ENCODE measurements around the gene COL6A3. TPM values are rescaled to one million over a fixed set of nuclear protein-coding genes. Genes with fewer than 3 reads are reported as not detected.

Gene COL6A3
- total and polyA plus RNA-seq, 7 donors = 15.5 to 75.2 (median 59.1) TPM

DNA sequence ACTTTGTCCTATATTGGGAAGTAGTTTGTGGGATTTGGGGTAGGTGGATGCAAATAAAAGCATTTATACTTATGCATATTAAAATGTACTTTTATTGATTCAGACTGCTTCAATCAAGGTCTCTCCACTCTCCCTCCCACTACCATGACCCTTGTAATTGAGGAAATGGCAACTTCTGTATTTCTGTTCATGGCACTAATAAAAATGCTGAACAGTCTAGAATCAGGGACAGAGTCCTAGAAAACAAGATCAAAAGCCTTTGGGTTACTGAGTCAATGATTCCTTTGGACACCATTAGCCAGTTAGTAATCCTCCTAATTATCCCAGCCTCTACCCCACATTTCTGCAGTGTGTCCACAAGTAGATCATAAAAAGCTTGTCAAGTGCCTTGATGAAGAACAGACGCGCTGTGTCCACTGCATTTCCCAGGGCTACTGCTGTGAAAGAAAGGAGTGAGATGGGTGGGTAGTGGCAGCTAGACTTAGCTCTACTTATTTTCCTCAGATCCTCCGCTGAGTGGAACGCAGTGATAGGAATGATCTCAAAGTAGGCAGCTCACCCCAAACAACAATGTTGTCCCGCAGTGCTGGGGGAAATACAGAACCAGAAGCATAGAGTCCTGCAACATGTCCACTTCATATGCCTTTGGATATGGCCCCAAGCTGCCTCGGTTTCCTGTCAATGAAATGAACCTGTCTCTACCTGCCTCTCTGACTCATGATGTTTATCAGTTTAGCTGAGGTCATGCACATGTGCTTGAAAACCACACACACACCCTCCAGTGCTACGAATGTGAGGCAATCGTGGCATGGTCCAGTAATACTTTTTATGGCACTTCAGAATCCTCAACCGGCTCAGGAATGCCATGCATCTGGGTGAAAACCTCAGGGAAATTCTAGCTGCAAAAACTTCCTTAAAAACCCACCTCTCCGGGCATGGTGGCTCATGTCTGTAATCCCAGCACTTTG is 115.5 kb downstream of the COL6A3 start:
- no peak overlapping the region for H3K4me3 ChIP-seq
- DNase-seq (no peak), ATAC-seq (peak in 2 of 4 donors; percentile 39 to 59)
- TF ChIP-seq, protein P1, sequence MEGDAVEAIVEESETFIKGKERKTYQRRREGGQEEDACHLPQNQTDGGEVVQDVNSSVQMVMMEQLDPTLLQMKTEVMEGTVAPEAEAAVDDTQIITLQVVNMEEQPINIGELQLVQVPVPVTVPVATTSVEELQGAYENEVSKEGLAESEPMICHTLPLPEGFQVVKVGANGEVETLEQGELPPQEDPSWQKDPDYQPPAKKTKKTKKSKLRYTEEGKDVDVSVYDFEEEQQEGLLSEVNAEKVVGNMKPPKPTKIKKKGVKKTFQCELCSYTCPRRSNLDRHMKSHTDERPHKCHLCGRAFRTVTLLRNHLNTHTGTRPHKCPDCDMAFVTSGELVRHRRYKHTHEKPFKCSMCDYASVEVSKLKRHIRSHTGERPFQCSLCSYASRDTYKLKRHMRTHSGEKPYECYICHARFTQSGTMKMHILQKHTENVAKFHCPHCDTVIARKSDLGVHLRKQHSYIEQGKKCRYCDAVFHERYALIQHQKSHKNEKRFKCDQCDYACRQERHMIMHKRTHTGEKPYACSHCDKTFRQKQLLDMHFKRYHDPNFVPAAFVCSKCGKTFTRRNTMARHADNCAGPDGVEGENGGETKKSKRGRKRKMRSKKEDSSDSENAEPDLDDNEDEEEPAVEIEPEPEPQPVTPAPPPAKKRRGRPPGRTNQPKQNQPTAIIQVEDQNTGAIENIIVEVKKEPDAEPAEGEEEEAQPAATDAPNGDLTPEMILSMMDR (IDR thresholded peaks at IDR 0.05) = no peak
- no peaks in the 10 kb centered on the region for H3K9me3 ChIP-seq
- H3K4me1 ChIP-seq = peaks cover 29% of the 10 kb centered on the region
- intact Hi-C loops (cut with DNase I) = no loop called here
- H3K27ac ChIP-seq = peak overlapping the region; percentile 65
- H3K36me3 ChIP-seq (ENCODE audit: insufficient read depth in 1 of 2, low read depth in 1 of 2) = no peaks in the 10 kb centered on the region
- H3K27me3 ChIP-seq (ENCODE audit: insufficient read depth in 3 of 3, low read length in 2 of 3) = no peaks in the 10 kb centered on the region
- 81 to 85% (median 85%) methylated on average over 10 of the region's 10 CpGs for WGBS, 3 donors

DNA sequence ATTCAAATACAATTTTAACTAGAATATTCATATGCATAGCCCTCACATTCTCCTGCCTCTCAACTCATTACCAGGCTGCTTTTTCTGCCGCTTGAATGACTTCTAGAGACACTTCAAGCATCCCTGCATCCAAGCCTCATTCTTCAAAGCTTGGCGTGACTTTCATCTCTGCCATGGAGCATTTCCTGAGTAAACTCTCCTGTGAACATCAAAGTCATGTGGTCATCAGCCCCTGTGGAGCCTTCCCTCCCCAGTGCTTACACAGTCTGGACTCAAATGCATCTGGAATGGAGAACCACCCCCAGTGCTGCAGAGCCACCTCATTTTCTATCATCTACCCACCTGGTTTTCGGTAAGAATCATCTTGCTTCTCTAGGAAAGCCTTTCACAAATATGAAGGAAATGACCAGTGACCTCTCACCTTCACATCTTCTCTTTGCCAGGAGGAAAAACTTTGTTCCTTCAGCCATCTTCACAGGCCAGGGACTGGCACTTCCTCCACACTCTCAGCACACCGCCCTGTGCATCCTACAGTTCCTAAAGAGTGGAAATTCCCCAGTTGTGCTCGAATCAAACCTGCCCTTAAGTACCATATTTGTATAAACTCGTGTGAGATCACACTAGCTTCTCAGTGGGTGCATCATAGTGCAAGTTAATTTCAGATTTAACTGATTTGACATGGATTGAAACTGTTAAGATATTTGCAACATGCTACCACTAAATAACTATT is 116.4 kb downstream of the COL6A3 start:
- Histone ChIP-seq H3K36me3 (ENCODE audit: insufficient read depth in 1 of 2, low read depth in 1 of 2) (no peaks in the 10 kb centered on the region), H3K27ac (peak overlapping the region; percentile 62), H3K27me3 (ENCODE audit: insufficient read depth in 3 of 3, low read length in 2 of 3) (no peaks in the 10 kb centered on the region), H3K4me1 (peaks cover 29% of the 10 kb centered on the region), H3K9me3 (no peaks in the 10 kb centered on the region), H3K4me3 (no peak overlapping the region)
- intact Hi-C loops (cut with DNase I) = no loop called here
- ATAC-seq (no peak), DNase-seq (no peak)
- 75 to 80% (median 77%) methylated on average over 6 of the region's 6 CpGs for WGBS, 3 donors
- TF ChIP-seq, protein P1 (IDR thresholded peaks at IDR 0.05) = no peak

DNA sequence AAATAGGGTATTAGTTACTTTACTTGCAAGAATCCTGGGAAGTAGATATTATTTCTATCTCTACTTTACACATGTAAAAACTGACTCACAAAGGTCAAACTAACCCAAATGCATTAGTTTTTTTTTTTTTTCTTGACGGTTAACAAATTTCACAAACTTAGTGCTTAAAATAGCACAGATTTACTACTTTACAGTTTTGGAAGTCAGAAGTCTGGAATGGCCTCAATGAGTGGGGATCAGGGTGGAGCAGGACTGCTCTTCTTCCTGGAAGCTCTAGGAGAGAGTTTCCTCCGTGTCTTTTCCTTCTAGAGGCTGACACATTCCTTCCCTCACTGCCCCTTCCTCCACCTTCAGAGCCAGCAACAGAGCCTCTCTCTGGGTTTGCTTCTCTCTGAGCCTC is 117.2 kb downstream of the COL6A3 start:
- no peaks in the 10 kb centered on the region for H3K9me3 ChIP-seq
- 34 to 52% (median 34%) methylated on average over 2 of the region's 2 CpGs for WGBS, 3 donors
- peaks cover 33% of the 10 kb centered on the region for H3K4me1 ChIP-seq
- ATAC-seq = peak in 1 of 4 donors; percentile 35
- intact Hi-C loops (cut with DNase I) = no loop called here
- TF ChIP-seq, protein P1 (IDR thresholded peaks at IDR 0.05) = no peak
- H3K27me3 ChIP-seq (ENCODE audit: insufficient read depth in 3 of 3, low read length in 2 of 3) = no peaks in the 10 kb centered on the region
- no peak overlapping the region for H3K4me3 ChIP-seq
- DNase-seq = no peak
- no peaks in the 10 kb centered on the region for H3K36me3 ChIP-seq (ENCODE audit: insufficient read depth in 1 of 2, low read depth in 1 of 2)
- H3K27ac ChIP-seq = peak overlapping the region; percentile 62

DNA sequence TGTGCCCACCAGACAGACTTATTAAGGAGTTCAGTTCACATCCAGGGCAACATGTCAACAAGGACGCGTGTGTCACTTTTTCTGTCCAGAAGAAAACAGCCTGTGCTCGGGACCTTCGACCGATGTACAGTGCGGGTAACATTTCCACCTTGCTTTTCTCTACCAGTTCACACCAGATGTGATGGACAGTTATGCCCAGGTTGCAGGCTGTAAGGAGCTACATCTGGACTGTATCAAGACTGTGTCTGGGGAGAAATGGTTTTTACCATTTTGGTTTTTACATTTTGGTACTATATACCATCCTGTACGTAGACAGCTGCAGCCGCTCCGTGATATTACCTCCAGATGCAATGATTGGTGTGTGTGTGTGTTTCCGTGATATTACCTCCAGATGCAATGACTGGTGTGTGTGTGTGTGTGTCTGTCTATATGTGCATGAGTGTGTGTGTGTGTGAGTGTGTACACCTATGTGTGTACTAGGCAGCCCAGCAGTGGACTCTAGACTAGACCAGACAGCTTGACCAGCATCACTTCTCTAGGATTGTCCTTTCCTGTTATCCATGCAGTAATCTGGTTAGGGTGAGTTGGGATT is 118.0 kb downstream of the COL6A3 start:
- TF ChIP-seq, protein P1 (IDR thresholded peaks at IDR 0.05) = no peak
- WGBS, 3 donors = 85 to 94% (median 93%) methylated on average over 10 of the region's 10 CpGs
- Histone ChIP-seq H3K36me3 (ENCODE audit: insufficient read depth in 1 of 2, low read depth in 1 of 2) (no peaks in the 10 kb centered on the region), H3K27me3 (ENCODE audit: insufficient read depth in 3 of 3, low read length in 2 of 3) (no peaks in the 10 kb centered on the region), H3K9me3 (no peaks in the 10 kb centered on the region), H3K4me3 (no peak overlapping the region), H3K27ac (no peak overlapping the region), H3K4me1 (peaks cover 38% of the 10 kb centered on the region)
- no peak for DNase-seq
- no peak for ATAC-seq
- intact Hi-C loops (cut with DNase I) = no loop called here
